ENCODE data around the gene SCAANT1. TPM values are rescaled to one million over a fixed set of nuclear protein-coding genes. Genes with fewer than 3 reads are reported as not detected.

SCAANT1 gene
- total RNA-seq, 1 experiment from 2014 or later = not detected

- no peak overlapping the region for H3K4me2 ChIP-seq
- no peak overlapping the region for H3K4me3 ChIP-seq
- intact Hi-C loops (cut with micrococcal nuclease; ENCODE audit: unreplicated experiment) = no loop called here
- peaks cover 62% of the 10 kb centered on the region for H3K79me2 ChIP-seq (ENCODE audit: low read depth)
- H3K4me1 ChIP-seq (replicated peaks; ENCODE audit: insufficient read depth) = peaks cover 26% of the 10 kb centered on the region
- H4K20me1 ChIP-seq (ENCODE audit: insufficient read depth) = no peaks in the 10 kb centered on the region
- H2AFZ ChIP-seq = no peak overlapping the region
- ChIA-PET CTCF (no interaction called here), POLR2A (ENCODE audit: unreplicated experiment) (interaction anchor here (1.0 kb wide), 1 partner anchor 31 kb away, joined by 4 read pairs; no protein-coding TSS in a partner anchor)
- no TSS peak for BruUV-seq (replicated peaks)
- DNase-seq = no peak
- no peaks in the 10 kb centered on the region for H3K27me3 ChIP-seq (ENCODE audit: insufficient read depth, low read depth)
- no peaks in the 10 kb centered on the region for H3K9me3 ChIP-seq (ENCODE audit: insufficient read depth, low read depth)
- H3F3A ChIP-seq (ENCODE audit: insufficient read depth, low read depth) = peaks cover 20% of the 10 kb centered on the region
- TF ChIP-seq CTCF (conservative IDR thresholded peaks at IDR 0.05) (no peak), EZH2 (IDR thresholded peaks at IDR 0.05; ENCODE audit: low read depth) (no peak)
- no peaks in the 10 kb centered on the region for H3K36me3 ChIP-seq (ENCODE audit: low read depth)
- no peaks in the 10 kb centered on the region for H3K9me2 ChIP-seq (ENCODE audit: insufficient read depth)
- no peak overlapping the region for H3K27ac ChIP-seq
Observed at GRCh38 chr3:63875510-63875909, 36.7 kb downstream of the SCAANT1 start.

- no peak overlapping the region for H3K4me3 ChIP-seq
- H3K36me3 ChIP-seq (ENCODE audit: low read depth) = no peaks in the 10 kb centered on the region
- H3K9me3 ChIP-seq (ENCODE audit: insufficient read depth, low read depth) = no peaks in the 10 kb centered on the region
- no peaks in the 10 kb centered on the region for H4K20me1 ChIP-seq (ENCODE audit: insufficient read depth)
- H3K27me3 ChIP-seq (ENCODE audit: insufficient read depth, low read depth) = no peaks in the 10 kb centered on the region
- peaks cover 30% of the 10 kb centered on the region for H3K4me1 ChIP-seq (replicated peaks; ENCODE audit: insufficient read depth)
- ChIA-PET POLR2A (ENCODE audit: unreplicated experiment) (interaction anchor here (1.0 kb wide), 1 partner anchor 30 kb away, joined by 4 read pairs; no protein-coding TSS in a partner anchor), CTCF (no interaction called here)
- H3K9me2 ChIP-seq (ENCODE audit: insufficient read depth) = no peaks in the 10 kb centered on the region
- peaks cover 20% of the 10 kb centered on the region for H3F3A ChIP-seq (ENCODE audit: insufficient read depth, low read depth)
- no peak overlapping the region for H3K4me2 ChIP-seq
- intact Hi-C loops (cut with micrococcal nuclease; ENCODE audit: unreplicated experiment) = no loop called here
- H3K27ac ChIP-seq = no peak overlapping the region
- BruUV-seq (replicated peaks) = no TSS peak
- H3K79me2 ChIP-seq (ENCODE audit: low read depth) = peaks cover 68% of the 10 kb centered on the region
- DNase-seq = no peak
- H2AFZ ChIP-seq = no peak overlapping the region
- TF ChIP-seq CTCF (conservative IDR thresholded peaks at IDR 0.05) (no peak), EZH2 (IDR thresholded peaks at IDR 0.05; ENCODE audit: low read depth) (no peak)
Observed at GRCh38 chr3:63874769-63875168, 37.4 kb downstream of the SCAANT1 start.

GRCh38 chr3:63872135-63872924 lies 39.9 kb downstream of the SCAANT1 start:
- H3K36me3 ChIP-seq (ENCODE audit: low read depth) = no peaks in the 10 kb centered on the region
- H3K9me2 ChIP-seq (ENCODE audit: insufficient read depth) = no peaks in the 10 kb centered on the region
- H4K20me1 ChIP-seq (ENCODE audit: insufficient read depth) = no peaks in the 10 kb centered on the region
- peak overlapping the region; percentile 64 for H3K27ac ChIP-seq
- peak; percentile 63 to 91 for DNase-seq
- H2AFZ ChIP-seq = no peak overlapping the region
- peaks cover 20% of the 10 kb centered on the region for H3F3A ChIP-seq (ENCODE audit: insufficient read depth, low read depth)
- H3K27me3 ChIP-seq (ENCODE audit: insufficient read depth, low read depth) = no peaks in the 10 kb centered on the region
- CTCF ChIA-PET = no interaction called here
- peaks cover 30% of the 10 kb centered on the region for H3K4me1 ChIP-seq (replicated peaks; ENCODE audit: insufficient read depth)
- no TSS peak for BruUV-seq (replicated peaks)
- H3K4me3 ChIP-seq = peak overlapping the region; percentile 26; the same call in 1 of the 2 replicates
- no peaks in the 10 kb centered on the region for H3K9me3 ChIP-seq (ENCODE audit: insufficient read depth, low read depth)
- H3K4me2 ChIP-seq = peak overlapping the region; percentile 71
- peaks cover 80% of the 10 kb centered on the region for H3K79me2 ChIP-seq (ENCODE audit: low read depth)
- POLR2A ChIA-PET (ENCODE audit: unreplicated experiment) = interaction anchor here (0.6 kb wide), 1 partner anchor 66 kb away, joined by 6 read pairs; no protein-coding TSS in a partner anchor
- TF ChIP-seq CTCF (conservative IDR thresholded peaks at IDR 0.05) = no peak
- no peak for TF ChIP-seq EZH2 (IDR thresholded peaks at IDR 0.05; ENCODE audit: low read depth)
- intact Hi-C loops (cut with micrococcal nuclease; ENCODE audit: unreplicated experiment) = loop anchor here (2.0 kb wide), 1 partner anchor 40 kb away; the partner anchor contains the start of gene SCAANT1
